GM20431 (cell line): Measurements from ENCODE around the gene SCAANT1.

Experiments
- in situ Hi-C: fragments of 300-500 bp; cut with MseI, MboI; formaldehyde crosslinking; loops from one replicate; pipeline ENCODE4 v1.15.0; 2020; ENCODE audit warnings: low sequenced_read_pairs; ENCODE audit not compliant: unreplicated experiment

SCAANT1 gene

DNA sequence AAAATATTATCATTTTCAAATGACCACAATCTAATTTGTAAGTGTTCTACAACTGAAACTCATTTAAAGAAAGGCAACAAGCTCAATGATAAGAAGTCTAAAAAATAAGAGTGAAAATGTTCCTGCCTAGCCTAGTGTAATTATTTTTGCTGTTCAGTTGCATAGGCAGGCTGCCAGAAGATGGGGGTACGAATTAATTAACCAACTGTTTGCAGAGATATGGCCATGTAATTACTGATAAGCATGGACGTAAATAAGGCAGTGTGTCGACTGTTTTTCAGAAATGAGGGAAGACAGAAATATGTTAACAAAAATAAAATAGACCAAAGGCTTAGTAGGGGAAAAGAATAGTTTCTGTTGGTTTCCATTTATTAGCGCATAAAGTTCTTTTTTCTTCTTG is 24.7 kb upstream of the SCAANT1 start:
- in situ Hi-C loops: no loop called here

DNA sequence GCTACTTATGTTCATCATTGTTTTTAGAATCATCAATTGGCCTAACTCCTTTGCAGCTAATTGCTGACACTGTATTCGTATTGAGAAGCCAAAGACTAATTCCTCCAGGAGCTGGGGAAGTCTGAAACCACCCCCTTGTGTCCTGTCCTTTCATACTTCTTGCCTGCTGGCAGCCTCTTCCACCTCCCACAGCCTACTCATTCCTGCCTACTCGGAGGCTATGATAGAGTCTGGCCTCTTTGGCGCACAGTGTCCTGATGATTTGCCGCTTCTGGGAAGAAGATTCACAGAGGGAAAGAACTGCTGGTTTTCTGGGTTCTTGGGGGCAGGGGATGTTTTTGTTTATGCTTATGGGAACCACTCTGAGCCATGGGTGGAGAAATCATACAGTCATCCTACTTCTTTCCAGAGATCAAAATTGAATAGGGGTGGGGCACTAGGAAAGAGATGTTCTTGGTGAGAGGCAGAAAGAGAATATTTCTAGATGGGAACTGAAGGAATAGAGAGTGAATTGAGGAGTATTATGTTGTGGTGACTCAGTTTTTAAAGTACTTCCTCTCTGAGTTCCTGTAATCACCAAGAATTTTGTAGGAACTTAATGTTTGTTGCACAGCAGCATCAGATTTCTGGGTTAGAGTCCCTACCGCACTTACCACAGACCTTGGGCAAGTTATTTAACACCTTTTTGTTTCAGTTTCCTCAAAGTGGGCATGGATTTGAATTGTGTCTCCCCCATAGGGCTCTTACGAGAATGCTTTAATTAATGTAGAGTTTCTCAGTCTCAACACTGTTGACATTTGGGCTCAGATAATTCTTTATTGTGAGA is 22.1 kb upstream of the SCAANT1 start:
- in situ Hi-C loops: no loop called here

DNA sequence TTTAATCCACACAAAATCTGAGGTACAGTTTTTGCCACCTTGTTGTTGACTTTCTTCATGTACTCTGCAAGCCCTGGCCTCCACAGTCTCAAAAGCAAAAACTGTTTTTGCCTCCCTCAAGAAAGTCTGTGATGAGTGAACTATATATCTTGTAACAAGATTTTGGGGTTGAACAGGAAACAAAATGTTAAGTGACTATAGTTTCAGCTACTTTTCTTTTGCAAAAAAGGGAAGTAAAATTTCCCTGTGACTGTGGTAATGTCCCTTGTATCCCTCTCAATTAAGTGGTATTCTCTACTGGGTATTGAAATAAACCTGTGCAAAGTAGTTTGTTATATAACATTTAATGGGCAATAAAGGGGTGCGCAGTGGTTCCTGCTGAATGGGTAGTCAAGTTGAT is 21.3 kb upstream of the SCAANT1 start:
- in situ Hi-C loops: no loop called here

DNA sequence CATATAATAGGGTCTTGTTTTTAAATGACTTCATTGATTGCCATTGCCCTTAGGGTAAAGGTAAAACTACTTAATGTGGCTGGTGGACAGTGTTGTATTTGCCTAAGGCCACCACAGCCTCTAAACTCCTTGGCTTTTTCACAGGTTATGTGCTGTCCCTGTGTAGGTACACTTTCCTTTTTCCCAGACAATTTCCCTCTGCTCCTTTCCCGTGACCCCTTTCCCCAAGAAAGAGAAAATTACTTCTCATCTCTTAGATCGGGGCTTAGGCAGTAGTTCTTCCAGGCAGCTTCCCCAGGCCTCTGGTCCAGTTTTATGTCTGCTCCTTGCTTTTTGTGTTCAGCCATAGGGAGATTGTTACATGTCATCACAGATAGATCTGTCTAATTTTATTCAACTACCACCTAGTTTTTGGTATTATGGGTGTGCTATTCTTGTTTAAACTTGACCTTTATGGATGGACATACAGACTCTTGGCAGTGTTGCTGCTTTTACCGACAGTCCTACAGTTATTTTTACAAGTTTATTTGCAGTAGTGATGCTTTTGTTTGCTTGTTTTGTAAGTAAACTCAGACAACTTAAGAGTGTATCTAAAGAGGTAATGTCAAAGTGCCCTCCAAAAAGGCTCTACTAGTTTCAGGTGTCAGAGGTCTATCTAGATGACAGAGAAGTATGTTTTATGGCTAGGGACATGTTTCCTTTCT is 20.5 kb upstream of the SCAANT1 start:
- in situ Hi-C loops: no loop called here

DNA sequence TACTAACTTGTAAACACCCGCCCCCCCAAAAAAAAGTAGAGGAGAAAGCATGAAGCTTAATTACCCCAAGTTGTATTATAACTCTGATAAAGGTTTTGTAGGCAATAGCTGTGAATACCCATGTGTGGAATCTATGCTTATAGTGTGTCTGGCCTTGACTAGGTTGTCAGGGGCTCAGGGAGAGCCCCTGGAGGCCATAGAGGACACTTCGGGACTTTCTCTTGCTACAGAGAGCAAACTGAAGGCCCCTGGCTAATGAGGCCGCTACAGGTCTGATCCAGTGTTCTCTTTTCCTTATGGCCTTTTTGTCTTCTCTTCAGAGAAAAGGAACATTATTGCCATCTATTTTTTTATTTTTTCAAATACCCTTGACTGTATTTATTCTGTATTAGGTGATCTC is 19.1 kb upstream of the SCAANT1 start:
- in situ Hi-C loops: no loop called here

DNA sequence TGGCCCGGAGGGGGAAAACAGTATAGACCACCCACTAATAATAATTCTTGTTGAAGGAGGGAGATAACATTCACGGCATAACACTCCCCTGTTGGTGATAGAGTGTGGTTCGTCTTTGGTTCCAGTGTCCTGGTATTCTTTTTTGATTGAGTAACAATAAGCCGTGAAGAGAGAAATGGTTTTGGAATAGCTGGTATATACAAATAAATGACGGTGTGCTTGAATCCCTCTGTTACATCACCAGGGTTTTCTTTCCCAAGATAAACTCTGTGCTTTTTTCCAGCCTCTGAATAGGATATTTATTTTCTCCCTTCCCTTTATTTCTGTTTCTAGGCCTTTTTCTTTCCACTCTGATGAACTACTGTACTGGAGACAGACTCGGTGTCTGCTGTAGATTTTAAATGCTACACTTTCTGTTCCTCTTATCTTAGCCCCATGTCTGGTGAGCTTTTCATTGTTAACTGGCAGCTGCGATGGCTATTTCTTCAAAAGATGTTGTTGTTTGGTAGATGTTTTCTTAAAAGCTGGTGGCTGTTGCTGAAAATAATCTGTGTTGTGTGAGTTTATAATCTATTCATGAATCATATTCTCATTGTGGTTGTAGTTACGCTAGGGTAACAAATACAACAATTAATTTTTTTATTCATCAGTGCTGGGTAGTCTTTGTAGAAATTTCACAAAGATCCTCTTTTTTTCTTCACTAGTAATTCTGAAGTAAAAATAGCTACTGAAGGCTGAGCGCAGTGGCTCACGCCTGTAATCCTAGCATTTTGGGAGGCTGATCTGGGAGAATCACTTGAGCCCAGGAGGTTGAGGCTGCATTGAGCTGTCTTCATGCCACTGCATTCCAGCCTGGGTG is 15.5 kb upstream of the SCAANT1 start:
- in situ Hi-C loops: no loop called here

DNA sequence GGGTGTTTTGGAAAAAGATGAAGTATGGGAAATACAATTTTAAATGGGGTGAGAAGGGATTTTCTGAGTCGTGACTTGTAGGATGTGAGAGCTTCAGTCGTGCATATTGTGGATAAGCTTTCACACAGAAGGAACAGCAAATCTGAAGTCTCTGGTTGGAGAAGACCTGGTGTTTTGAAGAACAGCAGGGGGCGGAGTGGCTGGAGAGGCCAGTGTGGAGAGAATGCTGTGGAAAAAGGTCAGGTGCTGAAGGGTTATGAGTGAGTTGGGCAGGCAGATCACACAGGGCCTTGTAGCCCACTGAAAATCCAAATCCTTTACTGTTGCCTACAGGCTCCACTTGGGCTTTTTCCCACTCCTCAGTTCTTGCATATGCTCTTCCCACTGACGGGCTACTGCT is 14.1 kb upstream of the SCAANT1 start:
- in situ Hi-C loops: no loop called here

DNA sequence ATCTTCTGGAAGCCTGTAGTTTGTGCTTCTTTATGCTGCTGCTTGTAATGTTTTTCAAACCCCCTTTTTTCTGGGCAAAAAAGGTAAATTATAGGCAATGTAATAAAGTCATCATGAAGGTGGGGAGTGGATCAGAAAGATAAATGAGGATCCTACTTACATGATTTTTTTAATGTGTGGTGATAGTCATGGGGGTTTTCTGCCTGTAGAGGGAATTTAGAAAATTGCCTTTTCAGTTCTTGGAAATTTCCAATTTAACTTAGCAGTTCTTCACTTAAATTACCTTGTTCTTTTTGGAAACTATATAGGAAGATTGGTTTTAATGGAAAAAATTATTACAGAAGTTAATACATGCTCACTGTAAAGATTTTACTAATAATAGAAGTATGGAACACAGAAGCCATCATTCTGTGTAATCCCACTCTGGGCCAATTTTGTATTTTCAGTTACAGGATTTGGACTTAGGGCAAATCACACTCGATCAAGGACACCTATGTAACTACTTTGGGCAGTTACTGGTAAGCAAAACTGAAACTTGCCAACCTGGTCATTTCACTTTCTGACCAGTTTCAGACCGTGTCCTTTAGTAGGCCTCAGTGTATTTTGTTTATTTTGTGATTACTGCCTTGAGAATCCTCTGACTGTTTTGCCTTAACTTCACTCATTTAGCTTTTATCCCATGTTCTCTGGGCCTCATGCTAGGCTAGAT is 10.5 kb upstream of the SCAANT1 start:
- in situ Hi-C loops: no loop called here

DNA sequence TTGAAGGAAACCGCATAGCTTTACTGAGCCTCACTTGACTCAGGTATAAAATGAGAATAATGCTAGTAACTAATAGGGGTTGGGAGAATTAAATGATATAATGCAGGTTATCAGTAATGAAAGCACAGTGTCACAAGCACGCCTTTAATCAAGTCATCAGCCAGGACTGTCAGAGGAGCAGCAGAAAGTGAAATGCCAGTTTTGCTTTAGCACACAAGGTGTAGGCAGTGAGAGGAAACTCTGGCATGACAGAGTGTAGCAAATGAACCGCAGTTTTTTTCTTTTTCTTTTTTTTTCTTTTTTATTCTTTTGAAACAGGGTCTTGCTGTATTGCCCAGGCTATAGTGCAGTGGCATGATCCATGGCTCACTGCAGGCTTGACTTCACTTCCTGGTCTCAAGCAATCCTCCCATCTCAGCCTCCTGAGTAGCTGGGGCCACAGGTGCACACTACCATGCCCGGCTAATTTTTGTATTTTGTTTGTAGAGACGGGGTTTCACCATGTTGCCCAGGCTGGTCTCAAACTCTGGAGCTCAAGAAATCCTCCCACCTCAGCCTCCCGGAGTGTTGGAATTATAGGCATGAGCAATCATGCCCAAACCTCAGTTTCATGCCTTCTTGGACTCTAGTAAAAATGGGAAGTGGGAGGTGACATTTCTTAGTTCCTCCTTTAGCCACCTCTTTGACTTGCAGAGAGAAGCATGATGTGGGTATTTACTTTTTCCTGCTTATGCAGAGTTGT is 9.7 kb upstream of the SCAANT1 start:
- in situ Hi-C loops: no loop called here

DNA sequence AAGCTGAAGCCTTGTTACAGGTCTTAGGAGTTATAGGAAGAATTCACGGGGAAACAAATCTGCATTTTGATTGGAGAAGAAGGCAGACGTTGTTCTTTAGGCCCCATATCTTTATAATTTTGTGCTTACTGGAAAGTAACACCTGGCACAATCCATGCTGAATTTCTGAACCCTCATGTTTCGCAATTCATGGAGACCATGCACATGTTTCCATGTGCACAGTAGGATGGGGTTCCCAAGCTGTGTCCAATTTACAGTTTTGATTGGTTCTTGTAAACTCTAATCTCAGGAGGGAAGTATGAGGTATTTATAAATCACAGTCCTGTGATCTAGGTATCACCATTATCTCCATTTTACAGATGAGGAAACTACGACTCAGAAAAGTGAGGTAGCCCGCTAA is 7.8 kb upstream of the SCAANT1 start:
- in situ Hi-C loops: no loop called here

DNA sequence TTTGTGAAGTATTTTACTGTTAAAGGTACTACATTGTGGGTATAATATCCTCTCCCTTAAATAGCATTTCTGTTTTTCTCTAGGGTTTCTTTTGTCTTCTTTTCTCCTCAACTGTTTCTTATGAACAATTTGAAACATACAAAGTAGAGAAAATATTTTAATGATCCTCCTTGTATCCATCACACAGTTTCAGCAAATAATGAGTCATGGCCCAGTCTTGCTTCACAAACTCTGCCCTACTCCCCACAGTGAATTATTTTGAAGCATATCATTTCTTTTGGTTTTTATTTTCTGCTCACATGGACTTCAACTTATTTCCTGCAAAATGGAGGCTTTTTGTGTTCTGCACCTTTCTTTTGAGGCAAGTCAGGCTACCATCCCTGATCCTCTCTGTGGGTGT is 6.1 kb upstream of the SCAANT1 start:
- in situ Hi-C loops: no loop called here

DNA sequence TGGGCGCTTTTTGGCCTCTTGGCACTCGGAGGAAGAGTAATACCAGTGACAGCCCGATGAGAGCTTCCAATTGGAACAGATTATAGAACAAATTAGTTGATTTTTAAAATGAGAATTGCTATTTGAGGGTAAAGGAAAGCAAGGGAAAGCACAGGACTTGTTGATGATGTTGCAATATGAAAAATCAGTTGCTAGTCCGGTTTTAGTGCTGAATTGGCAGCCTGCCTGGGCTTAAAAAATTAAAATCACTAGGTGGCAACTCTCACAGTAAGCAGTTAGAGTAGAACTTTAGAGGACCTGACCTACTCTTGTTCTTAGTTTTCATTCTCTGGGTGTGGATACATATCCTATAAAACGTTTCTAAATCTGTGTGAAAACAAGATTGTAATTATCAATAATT is 2.1 kb upstream of the SCAANT1 start:
- in situ Hi-C loops: no loop called here

DNA sequence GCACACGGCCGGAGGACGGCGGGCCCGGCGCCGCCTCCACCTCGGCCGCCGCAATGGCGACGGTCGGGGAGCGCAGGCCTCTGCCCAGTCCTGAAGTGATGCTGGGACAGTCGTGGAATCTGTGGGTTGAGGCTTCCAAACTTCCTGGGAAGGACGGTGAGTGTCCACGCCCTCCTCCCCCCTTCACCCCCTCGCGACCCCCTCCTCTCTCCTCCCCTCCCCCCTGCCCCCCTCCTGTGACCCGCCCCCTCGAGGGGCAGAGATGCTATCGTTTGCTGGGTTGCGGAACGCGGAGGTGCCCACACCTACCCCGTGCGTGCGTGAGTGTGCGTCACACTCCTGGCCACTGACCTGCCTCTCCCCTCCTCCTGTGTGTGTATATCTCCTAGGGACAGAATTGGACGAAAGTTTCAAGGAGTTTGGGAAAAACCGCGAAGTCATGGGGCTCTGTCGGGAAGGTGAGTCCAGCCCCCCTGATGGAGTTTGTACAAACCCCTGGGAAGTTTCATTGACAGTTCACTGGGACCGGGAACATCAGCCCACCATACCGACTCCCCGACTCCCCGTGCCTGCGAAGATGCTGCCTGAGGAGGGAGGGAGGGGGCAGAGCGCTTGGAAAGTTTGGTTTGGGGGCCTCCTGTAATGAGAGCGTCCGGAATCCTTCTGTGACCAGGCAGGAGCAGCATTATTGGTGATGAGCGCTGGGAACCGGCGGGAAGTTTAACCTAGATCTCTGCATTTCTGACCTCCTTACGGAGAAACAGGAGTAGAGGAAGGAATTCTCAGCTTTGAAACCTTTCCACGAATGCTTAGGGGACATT is 795 bp upstream of the SCAANT1 start:
- in situ Hi-C loops: no loop called here

DNA sequence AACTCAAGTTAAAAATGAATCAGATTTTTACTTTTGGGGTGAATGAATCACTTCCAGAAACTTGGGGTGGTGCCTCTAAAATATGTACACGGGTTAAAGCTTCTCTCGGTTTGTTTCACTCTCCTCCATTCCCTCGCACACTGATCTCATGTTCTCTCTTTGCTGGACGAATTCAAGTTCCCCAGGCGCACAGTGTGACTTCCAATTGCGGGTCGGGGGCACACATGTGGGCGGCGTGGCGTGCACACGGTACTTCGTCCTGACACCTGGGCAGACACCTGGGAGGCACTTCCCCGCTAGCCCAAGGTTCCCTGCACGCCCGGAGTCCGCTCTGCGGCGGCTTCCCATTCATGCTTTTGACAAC is 692 bp downstream of the SCAANT1 start:
- in situ Hi-C loops: no loop called here

DNA sequence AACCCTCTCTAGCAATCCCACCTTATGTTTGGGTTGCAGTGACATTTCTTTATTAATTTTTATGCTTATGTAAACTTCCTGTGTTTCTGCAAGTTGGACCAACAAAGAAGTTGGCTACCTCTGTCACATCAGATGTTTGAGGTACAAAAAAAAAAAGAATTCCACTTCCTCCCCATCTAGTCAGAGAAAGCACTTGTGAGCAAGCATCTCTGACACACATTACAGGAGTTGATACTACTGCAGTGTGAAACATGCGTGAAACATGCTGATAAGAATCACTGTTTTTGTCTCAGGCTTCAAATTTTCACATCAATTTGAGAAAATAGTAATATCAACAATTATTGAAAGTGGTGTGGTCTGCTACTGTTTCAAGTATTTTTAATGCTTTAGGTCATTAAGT is 1.3 kb downstream of the SCAANT1 start:
- in situ Hi-C loops: no loop called here

DNA sequence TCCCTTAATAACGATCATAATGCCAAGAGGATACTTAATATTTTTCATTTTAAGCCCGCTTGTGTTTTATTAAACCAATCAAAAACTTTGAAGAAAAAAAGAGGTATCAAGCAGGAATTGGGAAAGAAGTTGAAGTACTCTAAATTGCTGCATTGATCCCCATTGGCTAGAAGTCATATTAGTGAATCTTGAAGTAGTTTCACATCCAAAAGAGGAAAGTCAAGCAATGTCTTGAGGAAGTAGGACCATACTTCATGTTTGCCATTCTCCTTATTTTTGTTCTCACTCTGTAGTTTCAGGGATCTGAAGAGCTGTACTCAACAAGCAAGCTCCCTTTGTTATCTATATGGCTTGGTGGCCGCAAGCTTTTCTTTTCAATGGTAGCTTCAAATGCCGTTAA is 2.2 kb downstream of the SCAANT1 start:
- in situ Hi-C loops: no loop called here

DNA sequence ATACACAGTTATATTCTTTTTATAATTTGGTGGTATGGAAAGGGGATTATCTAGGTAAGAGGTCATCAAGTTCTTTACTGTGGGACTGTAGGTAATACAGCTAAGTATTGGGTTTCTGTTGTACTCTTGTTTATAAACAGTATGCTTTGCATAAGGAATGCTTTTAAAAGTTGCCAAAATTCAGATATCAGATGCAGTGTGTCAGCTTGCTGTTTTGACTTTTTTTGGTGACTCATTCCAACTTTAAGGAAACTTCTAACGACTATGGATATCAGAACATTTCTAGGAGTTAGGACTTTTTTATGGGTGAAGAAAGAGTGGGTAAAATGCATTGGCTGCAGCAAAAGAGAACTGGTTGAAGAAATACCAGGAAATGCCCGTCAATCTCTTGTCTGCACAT is 2.8 kb downstream of the SCAANT1 start:
- in situ Hi-C loops: no loop called here

DNA sequence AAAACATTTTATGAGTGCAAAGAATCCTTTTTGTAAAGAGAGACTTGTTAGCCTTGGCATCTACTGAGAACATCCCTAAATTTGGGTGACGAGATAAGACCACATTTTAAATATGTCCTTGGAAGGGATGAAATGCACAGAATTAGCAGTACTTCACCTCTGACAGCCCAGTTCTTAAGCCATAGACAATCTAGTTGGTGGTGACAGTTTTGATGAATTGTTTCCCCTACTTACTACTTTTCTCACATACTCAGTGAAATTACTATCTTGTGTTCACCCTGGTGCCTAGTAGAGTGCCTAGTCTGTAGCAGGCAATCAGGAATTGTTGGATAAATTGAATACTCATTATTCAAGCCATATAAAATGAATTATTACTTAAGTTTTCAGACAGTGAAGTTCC is 3.4 kb downstream of the SCAANT1 start:
- in situ Hi-C loops: no loop called here
